ENCODE measurements around the gene ULK3.
"Not testable (repeated sequence)": the region's sequence is repeated elsewhere in the genome, so short reads cannot be mapped to it uniquely, and the experiment has no call there.

ULK3 gene

GRCh38 chr15:74842581-74843444, at the start of gene ULK3:
ULK3 (minus strand) TSS chr15:74843156; CDS start chr15:74843105, 51 bp downstream.
- DNase-seq, result peak; percentile 73

- no peak for DNase-seq
Measured at GRCh38 chr15:74892313-74892712, 49.4 kb upstream of the ULK3 start.

GRCh38 chr15:74891469-74891868, 48.5 kb upstream of the ULK3 start:
- no peak for DNase-seq

GRCh38 chr15:74890665-74890960, 47.7 kb upstream of the ULK3 start:
- DNase-seq, result no peak

- peak; percentile 32 for DNase-seq
Measured at GRCh38 chr15:74889883-74890664, 47.1 kb upstream of the ULK3 start, which contains the start of gene MPI. MPI (plus strand) TSS chr15:74890042; CDS start chr15:74890074, 32 bp downstream.

GRCh38 chr15:74889390-74889882, 46.5 kb upstream of the ULK3 start:
- DNase-seq, result peak; percentile 21

GRCh38 chr15:74888716-74889115, 45.8 kb upstream of the ULK3 start:
- DNase-seq, result no peak

- DNase-seq, result not testable (repeated sequence)
Measured at GRCh38 chr15:74887537-74888193, 44.7 kb upstream of the ULK3 start.

- no peak for DNase-seq
Measured at GRCh38 chr15:74885461-74885860, 42.5 kb upstream of the ULK3 start.

GRCh38 chr15:74884428-74885223, 41.7 kb upstream of the ULK3 start:
- no peak for DNase-seq

GRCh38 chr15:74882528-74882927, 39.6 kb upstream of the ULK3 start:
- no peak for DNase-seq

GRCh38 chr15:74878273-74878672, 35.3 kb upstream of the ULK3 start:
- no peak for DNase-seq

- peak; percentile 36 for DNase-seq
Measured at GRCh38 chr15:74873756-74874424, 30.9 kb upstream of the ULK3 start.

GRCh38 chr15:74873036-74873755, 30.2 kb upstream of the ULK3 start, which contains the start of gene SCAMP2:
SCAMP2 (minus strand) TSS chr15:74873365; CDS start chr15:74873255, 110 bp downstream.
- peak; percentile 76 for DNase-seq

GRCh38 chr15:74872702-74873035, 29.7 kb upstream of the ULK3 start:
- no peak for DNase-seq

- no peak for DNase-seq
Measured at GRCh38 chr15:74870436-74871215, 27.7 kb upstream of the ULK3 start.

- peak; percentile 94 for DNase-seq
Measured at GRCh38 chr15:74869726-74870407, 26.9 kb upstream of the ULK3 start.

GRCh38 chr15:74869372-74869725, 26.4 kb upstream of the ULK3 start:
- no peak for DNase-seq

- DNase-seq, result peak; percentile 97
Measured at GRCh38 chr15:74868059-74868458, 25.1 kb upstream of the ULK3 start.

Measured in GF-D8 (cell line).